K562 (cell line): ENCODE results near the gene KRT35.

Experiments used
- RBM17 ChIP-seq: fragments of 200-400 bp; formaldehyde crosslinking; IDR thresholded peaks from 2 replicates; pipeline ENCODE4 v1.6.1; 2017; ENCODE audit warnings: low read depth, mild to moderate bottlenecking, low read length, borderline replicate concordance
- ZNF57 ChIP-seq: fragments of 450-650 bp; formaldehyde crosslinking; IDR thresholded peaks from 2 replicates; pipeline ENCODE4 v1.4.0; 2020; ENCODE audit warnings: mild to moderate bottlenecking, moderate library complexity
- TF ChIP-seq, protein P1 (sequence below), 3 experiments: IDR thresholded peaks in 2 of 3; conservative IDR thresholded peaks in 1 of 3; 2 replicates each; pipeline ENCODE4 v1.5.1; 2011 to 2012; ENCODE audit warnings: low read length in 3 of 3, mild to moderate bottlenecking in 3 of 3, control low read depth in 2 of 3, improper control_type of control experiment in 1 of 3, inconsistent platforms in 1 of 3, low read depth in 1 of 3, mixed read lengths in 1 of 3, moderate library complexity in 1 of 3; ENCODE audit not compliant: insufficient read depth in 2 of 3
- TF ChIP-seq, protein P2 (sequence below), 2 experiments: fragments of 450-650 bp; formaldehyde crosslinking in 1 of 2; IDR thresholded peaks; 2 replicates each; pipeline versions ENCODE4 v1.4.0 to v1.6.1; 2014 to 2020; ENCODE audit warnings: mild to moderate bottlenecking in 2 of 2, borderline replicate concordance in 1 of 2, low read depth in 1 of 2

DNA sequence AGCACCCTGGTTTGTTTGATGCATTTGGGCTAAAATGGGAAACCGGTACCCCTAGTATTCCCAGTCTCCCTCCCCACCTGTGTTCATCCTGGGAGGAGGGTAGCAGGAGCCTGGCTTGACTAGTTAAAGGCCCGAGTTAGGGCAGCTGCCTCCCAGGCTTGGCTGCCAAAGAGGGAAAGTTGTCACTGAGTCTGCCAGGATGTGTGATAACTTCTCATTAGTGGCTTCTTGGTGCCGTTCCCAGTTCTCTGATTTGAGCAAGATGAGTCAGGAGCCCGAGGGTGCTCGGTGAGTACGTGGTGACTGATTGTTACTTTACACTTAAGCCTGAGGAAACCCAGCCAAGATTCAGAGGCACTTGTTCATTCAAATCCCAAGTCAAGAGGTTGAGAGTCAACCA is 16.3 kb downstream of the KRT35 start:
- TF ChIP-seq, protein P1, sequence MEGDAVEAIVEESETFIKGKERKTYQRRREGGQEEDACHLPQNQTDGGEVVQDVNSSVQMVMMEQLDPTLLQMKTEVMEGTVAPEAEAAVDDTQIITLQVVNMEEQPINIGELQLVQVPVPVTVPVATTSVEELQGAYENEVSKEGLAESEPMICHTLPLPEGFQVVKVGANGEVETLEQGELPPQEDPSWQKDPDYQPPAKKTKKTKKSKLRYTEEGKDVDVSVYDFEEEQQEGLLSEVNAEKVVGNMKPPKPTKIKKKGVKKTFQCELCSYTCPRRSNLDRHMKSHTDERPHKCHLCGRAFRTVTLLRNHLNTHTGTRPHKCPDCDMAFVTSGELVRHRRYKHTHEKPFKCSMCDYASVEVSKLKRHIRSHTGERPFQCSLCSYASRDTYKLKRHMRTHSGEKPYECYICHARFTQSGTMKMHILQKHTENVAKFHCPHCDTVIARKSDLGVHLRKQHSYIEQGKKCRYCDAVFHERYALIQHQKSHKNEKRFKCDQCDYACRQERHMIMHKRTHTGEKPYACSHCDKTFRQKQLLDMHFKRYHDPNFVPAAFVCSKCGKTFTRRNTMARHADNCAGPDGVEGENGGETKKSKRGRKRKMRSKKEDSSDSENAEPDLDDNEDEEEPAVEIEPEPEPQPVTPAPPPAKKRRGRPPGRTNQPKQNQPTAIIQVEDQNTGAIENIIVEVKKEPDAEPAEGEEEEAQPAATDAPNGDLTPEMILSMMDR (IDR thresholded peaks at IDR 0.05 in 2 of 3, conservative IDR thresholded peaks at IDR 0.05 in 1 of 3; ENCODE audit: insufficient read depth in 2 of 3, low read depth in 1 of 3, low read length in 3 of 3), result no peak
- TF ChIP-seq ZNF57 (CRISPR knock-in tag) (no peak), RBM17 (no peak)
- TF ChIP-seq, protein P2, sequence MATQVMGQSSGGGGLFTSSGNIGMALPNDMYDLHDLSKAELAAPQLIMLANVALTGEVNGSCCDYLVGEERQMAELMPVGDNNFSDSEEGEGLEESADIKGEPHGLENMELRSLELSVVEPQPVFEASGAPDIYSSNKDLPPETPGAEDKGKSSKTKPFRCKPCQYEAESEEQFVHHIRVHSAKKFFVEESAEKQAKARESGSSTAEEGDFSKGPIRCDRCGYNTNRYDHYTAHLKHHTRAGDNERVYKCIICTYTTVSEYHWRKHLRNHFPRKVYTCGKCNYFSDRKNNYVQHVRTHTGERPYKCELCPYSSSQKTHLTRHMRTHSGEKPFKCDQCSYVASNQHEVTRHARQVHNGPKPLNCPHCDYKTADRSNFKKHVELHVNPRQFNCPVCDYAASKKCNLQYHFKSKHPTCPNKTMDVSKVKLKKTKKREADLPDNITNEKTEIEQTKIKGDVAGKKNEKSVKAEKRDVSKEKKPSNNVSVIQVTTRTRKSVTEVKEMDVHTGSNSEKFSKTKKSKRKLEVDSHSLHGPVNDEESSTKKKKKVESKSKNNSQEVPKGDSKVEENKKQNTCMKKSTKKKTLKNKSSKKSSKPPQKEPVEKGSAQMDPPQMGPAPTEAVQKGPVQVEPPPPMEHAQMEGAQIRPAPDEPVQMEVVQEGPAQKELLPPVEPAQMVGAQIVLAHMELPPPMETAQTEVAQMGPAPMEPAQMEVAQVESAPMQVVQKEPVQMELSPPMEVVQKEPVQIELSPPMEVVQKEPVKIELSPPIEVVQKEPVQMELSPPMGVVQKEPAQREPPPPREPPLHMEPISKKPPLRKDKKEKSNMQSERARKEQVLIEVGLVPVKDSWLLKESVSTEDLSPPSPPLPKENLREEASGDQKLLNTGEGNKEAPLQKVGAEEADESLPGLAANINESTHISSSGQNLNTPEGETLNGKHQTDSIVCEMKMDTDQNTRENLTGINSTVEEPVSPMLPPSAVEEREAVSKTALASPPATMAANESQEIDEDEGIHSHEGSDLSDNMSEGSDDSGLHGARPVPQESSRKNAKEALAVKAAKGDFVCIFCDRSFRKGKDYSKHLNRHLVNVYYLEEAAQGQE (IDR thresholded peaks at IDR 0.05; ENCODE audit: borderline replicate concordance), result no peak
- TF ChIP-seq, protein P2 (CRISPR knock-in tag; IDR thresholded peaks at IDR 0.05; ENCODE audit: low read depth), result no peak
